Mesenchymal stem cell (in vitro differentiated cells and primary cell): ENCODE results near the gene PDPN.
"Not testable (repeated sequence)": the region's sequence is repeated elsewhere in the genome, so short reads cannot be mapped to it uniquely, and the experiment has no call there.

Source experiments
- DNase-seq: peaks from one replicate; pipeline ENCODE4 v3.0.0-alpha.2; 2013
- H2AFZ ChIP-seq: one replicate; pipeline ENCODE4 v1.6.1; 2013; ENCODE audit warnings: low read depth, mild to moderate bottlenecking, control low read depth, inconsistent platforms, low read length, moderate library complexity
- H2AK5ac ChIP-seq: 2 replicates; pipeline ENCODE4 v1.6.1; 2013; ENCODE audit warnings: low read length, moderate library complexity, mild to moderate bottlenecking, inconsistent platforms; ENCODE audit not compliant: severe bottlenecking
- H2BK120ac ChIP-seq: one replicate; pipeline ENCODE4 v1.6.1; 2013; ENCODE audit warnings: low read depth, mild to moderate bottlenecking, inconsistent platforms, low read length, moderate library complexity
- H2BK12ac ChIP-seq, 2 experiments: one replicate each; pipeline ENCODE4 v1.6.1; 2013; ENCODE audit warnings: inconsistent platforms in 2 of 2, low read length in 2 of 2, mild to moderate bottlenecking in 2 of 2, moderate library complexity in 2 of 2, control low read depth in 1 of 2
- H2BK15ac ChIP-seq: one replicate; pipeline ENCODE4 v1.6.1; 2013; ENCODE audit warnings: mild to moderate bottlenecking, low read depth, inconsistent platforms; ENCODE audit not compliant: poor library complexity, severe bottlenecking
- H2BK5ac ChIP-seq: 2 replicates; pipeline ENCODE4 v1.6.1; 2013; ENCODE audit warnings: low read depth, mild to moderate bottlenecking, low read length, control low read depth, inconsistent platforms; ENCODE audit not compliant: poor library complexity, severe bottlenecking
- H3K14ac ChIP-seq, 2 experiments: one replicate each; pipeline ENCODE4 v1.6.1; 2013; ENCODE audit warnings: inconsistent platforms in 2 of 2, low read length in 2 of 2, control low read depth in 1 of 2, mild to moderate bottlenecking in 1 of 2, moderate library complexity in 1 of 2
- H3K18ac ChIP-seq, 2 experiments: one replicate each; pipeline ENCODE4 v1.6.1; 2013; ENCODE audit warnings: inconsistent platforms in 2 of 2, low read length in 2 of 2, control low read depth in 1 of 2, low read depth in 1 of 2, mild to moderate bottlenecking in 1 of 2
- H3K23ac ChIP-seq, 2 experiments: one replicate each; pipeline ENCODE4 v1.6.1; 2013; ENCODE audit warnings: inconsistent platforms in 2 of 2, low read length in 2 of 2, mild to moderate bottlenecking in 2 of 2, moderate library complexity in 2 of 2, control low read depth in 1 of 2
- H3K27ac ChIP-seq: 2 replicates; pipeline ENCODE4 v1.5.1; 2013; ENCODE audit warnings: mild to moderate bottlenecking, moderate library complexity, low read length, control low read depth, inconsistent platforms; ENCODE audit not compliant: poor library complexity, severe bottlenecking
- H3K27me3 ChIP-seq, 2 experiments: 2 replicates each; pipeline versions ENCODE4 v1.6.1 to v1.7.0; 2013; ENCODE audit warnings: low read length in 2 of 2, mild to moderate bottlenecking in 2 of 2, moderate library complexity in 2 of 2, control low read depth in 1 of 2, inconsistent platforms in 1 of 2; ENCODE audit not compliant: control insufficient read depth in 1 of 2, insufficient read depth in 1 of 2
- H3K36me3 ChIP-seq, 2 experiments: 2 replicates each; pipeline versions ENCODE4 v1.6.1 to v1.7.0; 2013; ENCODE audit warnings: low read length in 2 of 2, control low read depth in 1 of 2, inconsistent platforms in 1 of 2, low read depth in 1 of 2, mild to moderate bottlenecking in 1 of 2; ENCODE audit not compliant: insufficient read depth in 2 of 2, control insufficient read depth in 1 of 2
- H3K4ac ChIP-seq, 2 experiments: one replicate each; pipeline ENCODE4 v1.6.1; 2013; ENCODE audit warnings: inconsistent platforms in 2 of 2, low read length in 2 of 2, mild to moderate bottlenecking in 2 of 2, moderate library complexity in 2 of 2, control low read depth in 1 of 2, low read depth in 1 of 2
- H3K4me1 ChIP-seq: 2 replicates; pipeline ENCODE4 v1.6.1; 2013; ENCODE audit warnings: low read depth, low read length, control low read depth; ENCODE audit not compliant: control insufficient read depth, insufficient read depth
- H3K4me2 ChIP-seq: 2 replicates; pipeline ENCODE4 v1.6.1; 2013; ENCODE audit warnings: low read length, mild to moderate bottlenecking, inconsistent platforms; ENCODE audit not compliant: poor library complexity, severe bottlenecking
- H3K4me3 ChIP-seq, 2 experiments: 2 replicates each; pipeline versions ENCODE4 v1.5.1 to v1.7.0; 2013; ENCODE audit warnings: low read length in 2 of 2, mild to moderate bottlenecking in 2 of 2, control low read depth in 1 of 2, low read depth in 1 of 2; ENCODE audit not compliant: insufficient read depth in 1 of 2
- H3K79me1 ChIP-seq: replicated peaks from 2 replicates; pipeline ENCODE4 v1.6.1; 2013; ENCODE audit warnings: mild to moderate bottlenecking, control low read depth, low read length, inconsistent platforms; ENCODE audit not compliant: poor library complexity, severe bottlenecking
- H3K9ac ChIP-seq: 2 replicates; pipeline ENCODE4 v1.7.0; 2013; ENCODE audit warnings: mild to moderate bottlenecking, low read length, moderate library complexity
- H3K9me3 ChIP-seq: 2 replicates; pipeline ENCODE4 v1.7.0; 2013; ENCODE audit warnings: mild to moderate bottlenecking, low read length; ENCODE audit not compliant: control insufficient read depth
- H4K8ac ChIP-seq: one replicate; pipeline ENCODE4 v1.6.1; 2013; ENCODE audit warnings: inconsistent platforms, mild to moderate bottlenecking, low read length, moderate library complexity
- H4K91ac ChIP-seq: one replicate; pipeline ENCODE4 v1.6.1; 2013; ENCODE audit warnings: mild to moderate bottlenecking, low read length, inconsistent platforms
- WGBS: methylation state at CpG from one replicate; pipeline ENCODE4 v1.1.7; 2013; ENCODE audit warnings: mixed read lengths; 5-methylcytosine and 5-hydroxymethylcytosine counted together

PDPN gene

GRCh38 chr1:13560541-13560940, 23.1 kb upstream of the PDPN start:
- Histone ChIP-seq H3K36me3 (no peaks in the 10 kb centered on the region), H3K4me2 (no peak overlapping the region), H3K4me3 (no peak overlapping the region), H2BK5ac (no peak overlapping the region), H2AFZ (no peak overlapping the region), H2AK5ac (no peak overlapping the region), H4K8ac (no peak overlapping the region), H3K27me3 (no peaks in the 10 kb centered on the region), H3K4ac (no peak overlapping the region), H3K9me3 (no peaks in the 10 kb centered on the region), H3K4me1 (no peaks in the 10 kb centered on the region), H3K14ac (no peak overlapping the region), H3K23ac (no peak overlapping the region), H3K79me1 (no peaks in the 10 kb centered on the region), H2BK120ac (no peak overlapping the region), H3K9ac (no peak overlapping the region), H2BK12ac (no peak overlapping the region), H4K91ac (no peak overlapping the region), H3K27ac (no peak overlapping the region), H3K18ac (no peak overlapping the region), H2BK15ac (no peak overlapping the region)
- DNase-seq, result no peak
- WGBS, result 76% methylated on average over 6 of the region's 6 CpGs

- H3K4me2 ChIP-seq, H2AK5ac ChIP-seq, H3K79me1 ChIP-seq, H4K8ac ChIP-seq, DNase-seq, H2AFZ ChIP-seq, H2BK120ac ChIP-seq, H3K4me3 ChIP-seq, H3K4ac ChIP-seq, H3K27me3 ChIP-seq, H3K27ac ChIP-seq, H3K4me1 ChIP-seq, H3K18ac ChIP-seq, H2BK15ac ChIP-seq, H3K9me3 ChIP-seq, H3K36me3 ChIP-seq, H3K23ac ChIP-seq, H2BK12ac ChIP-seq, H3K14ac ChIP-seq, H3K9ac ChIP-seq, H4K91ac ChIP-seq, H2BK5ac ChIP-seq: not testable (repeated sequence)
- 85% methylated on average over 11 of the region's 11 CpGs for WGBS
Observed at GRCh38 chr1:13562981-13563380, 20.7 kb upstream of the PDPN start.

- no peak overlapping the region for H3K4ac ChIP-seq
- H3K4me3 ChIP-seq, result no peak overlapping the region
- no peak overlapping the region for H2AFZ ChIP-seq
- H3K4me2 ChIP-seq, result no peak overlapping the region
- H3K4me1 ChIP-seq, result no peaks in the 10 kb centered on the region
- H2BK15ac ChIP-seq, result no peak overlapping the region
- no peaks in the 10 kb centered on the region for H3K27me3 ChIP-seq
- H3K9ac ChIP-seq, result no peak overlapping the region
- H3K23ac ChIP-seq, result no peak overlapping the region
- no peak overlapping the region for H3K14ac ChIP-seq
- no peak overlapping the region for H4K91ac ChIP-seq
- no peak for DNase-seq
- 88% methylated on average over 5 of the region's 5 CpGs for WGBS
- H3K79me1 ChIP-seq, result no peaks in the 10 kb centered on the region
- no peak overlapping the region for H4K8ac ChIP-seq
- no peak overlapping the region for H2AK5ac ChIP-seq
- H3K27ac ChIP-seq, result no peak overlapping the region
- H3K36me3 ChIP-seq, result no peaks in the 10 kb centered on the region
- no peak overlapping the region for H2BK12ac ChIP-seq
- no peaks in the 10 kb centered on the region for H3K9me3 ChIP-seq
- H2BK120ac ChIP-seq, result no peak overlapping the region
- H3K18ac ChIP-seq, result no peak overlapping the region
- no peak overlapping the region for H2BK5ac ChIP-seq
Observed at GRCh38 chr1:13564073-13564472, 19.6 kb upstream of the PDPN start.

- H3K4me2 ChIP-seq, H4K91ac ChIP-seq, H3K79me1 ChIP-seq, H3K9me3 ChIP-seq, H3K27ac ChIP-seq, H2BK12ac ChIP-seq, DNase-seq, H2AK5ac ChIP-seq, H2BK120ac ChIP-seq, H2BK5ac ChIP-seq, H4K8ac ChIP-seq, H3K4me3 ChIP-seq, H3K23ac ChIP-seq, H2AFZ ChIP-seq, H3K18ac ChIP-seq, H3K9ac ChIP-seq, H2BK15ac ChIP-seq, H3K36me3 ChIP-seq, H3K14ac ChIP-seq, H3K4me1 ChIP-seq, H3K4ac ChIP-seq: not testable (repeated sequence)
- 50% methylated on average over 7 of the region's 7 CpGs for WGBS
- peaks cover 0 to 13% of the 10 kb centered on the region in 2 experiments for H3K27me3 ChIP-seq
Observed at GRCh38 chr1:13570435-13570834, 13.2 kb upstream of the PDPN start.
